ENCODE results near the gene MEAK7.

The MEAK7 gene

DNA sequence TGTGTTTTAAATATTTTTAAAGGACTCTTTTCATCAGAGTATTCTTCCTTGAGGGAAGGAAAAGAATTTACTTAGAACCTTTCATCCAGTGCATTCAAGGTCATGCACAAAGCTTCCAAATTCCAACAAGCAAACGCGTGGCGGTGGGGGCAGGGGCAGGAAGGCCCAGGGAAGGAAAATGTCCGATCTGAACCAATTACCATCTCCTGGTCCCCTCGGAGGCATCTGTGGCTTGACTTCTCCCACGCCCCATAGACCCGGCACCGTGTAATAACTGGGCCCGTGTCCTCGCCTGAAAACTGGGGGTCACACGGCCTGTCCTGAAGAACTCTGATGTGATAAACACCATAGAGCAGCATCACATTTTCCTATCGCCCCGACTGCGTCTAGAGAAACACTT, 18.3 kb downstream of the MEAK7 start:
- no peak for DNase-seq

GRCh38 chr16:84485255-84486010, 19.0 kb downstream of the MEAK7 start:
- no peak for DNase-seq

DNA sequence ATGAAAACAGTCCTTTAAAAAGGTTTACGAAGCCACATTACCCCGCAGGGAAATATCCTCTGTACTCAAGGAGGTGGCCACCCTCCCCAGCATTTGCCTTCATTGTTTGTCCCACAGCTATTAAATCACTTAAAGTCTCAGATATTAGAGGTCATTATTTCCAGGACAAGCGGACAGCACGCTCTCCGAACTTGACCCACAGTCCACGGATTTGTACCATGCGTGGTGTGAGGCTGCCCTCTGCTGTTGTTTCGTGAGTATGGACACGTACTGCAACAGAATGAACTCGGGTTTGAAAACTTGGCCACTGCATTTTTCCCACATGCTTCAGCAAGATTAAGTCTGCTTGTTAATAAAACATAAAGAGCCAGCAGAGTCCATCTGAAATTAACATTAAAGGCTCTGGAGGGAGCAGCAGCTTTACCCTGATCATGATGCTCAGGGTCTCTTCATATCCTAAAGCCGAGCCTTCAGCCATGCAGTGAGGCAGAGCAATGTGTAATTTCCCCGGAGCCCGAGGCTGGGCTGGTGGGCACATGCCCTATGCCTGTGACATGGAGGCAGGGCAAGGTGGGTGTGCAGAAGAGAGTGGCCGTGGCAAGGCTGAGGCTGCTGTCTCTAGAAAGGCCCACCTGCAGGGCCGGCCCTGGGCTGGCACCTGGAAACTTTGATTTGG, 19.7 kb downstream of the MEAK7 start:
- DNase-seq: no peak

DNA sequence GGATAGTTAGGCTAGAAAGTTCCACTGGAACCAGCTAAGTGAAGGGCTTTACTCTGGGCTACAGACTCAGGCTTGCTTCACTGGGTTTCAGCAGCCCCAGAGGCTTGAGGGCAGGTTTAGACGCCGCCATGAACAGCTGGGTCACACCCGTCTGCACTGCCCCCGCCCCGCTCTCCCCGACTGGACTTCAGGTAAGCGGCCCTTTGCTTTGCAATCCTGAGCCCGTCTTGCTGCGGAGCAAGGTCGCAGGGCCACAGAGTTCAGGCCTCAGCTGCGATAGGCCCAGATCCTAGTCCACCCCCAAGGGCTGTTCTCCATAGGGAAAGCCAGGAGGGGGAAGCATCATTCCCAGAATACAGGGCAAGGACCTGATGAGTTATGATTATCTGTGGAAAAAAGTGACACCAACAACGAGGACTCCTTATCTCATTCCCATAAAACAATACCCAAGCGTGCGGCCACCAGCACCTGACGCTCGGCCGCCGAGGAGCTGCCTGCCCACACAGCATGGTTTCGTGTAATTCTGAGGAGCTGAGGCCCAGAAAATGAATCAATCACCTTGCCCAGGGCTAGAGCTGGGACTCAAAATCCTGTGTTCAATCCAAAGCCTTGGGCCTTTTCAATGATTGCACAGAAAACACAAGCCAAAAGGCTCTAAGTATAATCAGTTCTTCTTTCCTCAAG, 20.4 kb downstream of the MEAK7 start:
- DNase-seq: no peak

GRCh38 chr16:84482951-84483881, 21.2 kb downstream of the MEAK7 start:
- no peak for DNase-seq

DNA sequence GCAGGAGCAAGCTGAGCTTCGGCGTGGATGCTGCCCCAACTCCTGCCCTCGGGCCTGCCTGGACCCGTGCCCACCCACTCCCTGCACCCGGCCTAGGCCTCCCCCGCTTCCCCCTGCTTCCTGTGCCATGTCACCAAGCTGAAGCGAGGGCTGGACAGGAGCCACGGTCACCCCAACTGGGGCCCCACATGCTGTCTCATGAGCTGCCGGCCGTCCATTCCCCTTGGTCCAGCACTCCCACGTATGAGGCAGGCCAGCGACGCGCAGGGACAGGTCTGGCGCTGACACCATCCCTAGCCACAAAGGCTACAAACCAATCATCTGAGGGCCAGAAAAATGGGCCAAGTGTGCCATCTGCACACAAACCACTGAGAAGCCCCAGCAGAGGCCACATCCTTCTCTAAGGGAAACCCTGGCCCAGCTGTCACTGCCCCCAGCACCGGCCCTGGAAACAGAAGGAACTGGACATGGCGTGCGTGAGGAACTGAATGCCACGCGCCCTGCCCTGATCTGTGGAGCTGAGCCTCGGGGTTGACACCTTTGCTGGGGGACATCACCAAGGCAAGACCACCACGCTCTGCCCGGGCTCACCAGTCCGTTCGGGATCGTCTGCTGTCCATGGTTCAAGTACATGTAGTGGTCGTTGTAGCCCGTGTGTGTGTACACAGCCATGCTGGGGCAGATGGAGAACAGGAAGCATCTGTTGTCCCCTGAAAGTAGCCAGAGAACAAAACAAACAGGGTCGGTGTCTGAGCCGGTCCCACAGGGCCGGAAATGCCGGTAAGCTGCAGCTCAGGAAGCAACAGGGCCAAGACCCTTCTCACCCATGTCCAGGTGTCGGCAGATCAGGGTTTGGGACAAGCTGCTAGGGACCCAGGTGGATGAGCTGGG, 22.2 kb downstream of the MEAK7 start:
- DNase-seq: no peak

GRCh38 chr16:84481051-84481735, 23.3 kb downstream of the MEAK7 start:
- no peak for DNase-seq

- DNase-seq: no peak
These were observed 24.6 kb downstream of the MEAK7 start for GRCh38 chr16:84479716-84480450.

GRCh38 chr16:84478172-84478947, 26.1 kb downstream of the MEAK7 start:
- no peak for DNase-seq

DNA sequence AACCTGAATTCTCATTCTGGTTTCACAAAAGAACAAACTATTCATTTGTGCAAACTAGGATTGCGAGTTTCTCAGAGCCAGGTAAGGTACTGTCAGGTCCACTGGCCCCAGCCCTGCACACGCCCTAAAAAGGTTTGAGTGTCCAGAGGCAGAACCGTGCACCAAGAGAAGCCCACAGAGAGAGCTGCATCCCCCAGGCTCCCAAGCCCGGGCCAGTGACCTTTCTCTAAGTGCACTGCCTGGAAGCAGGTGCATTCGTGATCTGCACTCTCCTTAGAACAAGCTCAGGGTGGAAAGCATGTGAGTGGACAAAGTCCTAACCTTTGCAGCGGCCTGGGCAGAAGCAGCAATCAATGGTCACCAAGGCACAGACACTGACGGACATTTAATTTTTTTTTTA, 26.8 kb downstream of the MEAK7 start:
- DNase-seq: no peak

DNA sequence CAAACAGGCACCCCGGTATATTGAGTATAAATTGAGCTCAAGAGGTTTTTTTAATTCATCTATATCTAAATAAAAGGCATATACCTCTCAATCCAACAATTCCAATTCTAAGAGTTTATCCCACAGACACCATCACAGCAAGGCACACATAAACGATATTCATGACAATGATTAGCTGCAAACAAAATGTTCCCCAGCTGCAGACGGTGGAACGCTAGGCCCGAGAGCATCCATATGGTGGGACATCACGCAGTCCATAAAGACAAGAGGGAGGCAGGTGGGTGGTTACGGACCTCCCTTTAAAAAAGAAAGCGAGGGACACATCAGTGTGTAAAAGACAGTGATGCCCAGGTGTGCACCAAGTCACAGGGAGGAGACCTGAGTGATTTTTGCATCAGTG, 28.1 kb downstream of the MEAK7 start:
- no peak for DNase-seq

DNA sequence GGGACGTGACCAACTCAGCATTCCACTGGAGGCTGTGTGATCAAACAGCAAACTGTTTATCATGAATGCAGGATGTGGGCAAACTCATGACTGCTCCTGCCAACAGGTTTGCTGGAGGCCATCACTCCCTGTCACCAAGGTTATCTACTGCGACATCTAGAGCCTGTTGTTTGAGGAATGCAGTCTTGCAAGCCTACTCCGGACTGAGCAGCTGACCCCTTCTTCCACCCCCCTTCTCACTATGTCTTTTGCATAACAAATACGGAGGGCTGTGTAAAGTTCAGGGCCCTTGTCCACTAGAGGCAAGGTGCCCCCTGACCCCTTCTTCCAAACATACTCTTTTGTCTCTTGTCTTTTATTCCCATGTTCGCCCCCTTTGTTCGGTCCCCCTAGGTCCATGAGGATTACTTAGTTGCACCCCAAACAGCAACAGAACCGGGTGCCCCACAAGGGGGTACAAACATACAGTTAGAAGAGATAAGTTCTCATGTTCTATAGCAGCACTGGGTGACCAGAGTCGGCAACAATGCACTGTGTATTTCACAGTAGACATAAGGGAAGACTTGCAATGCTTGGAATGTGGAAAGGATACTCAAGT, 28.7 kb downstream of the MEAK7 start:
- no peak for DNase-seq

DNA sequence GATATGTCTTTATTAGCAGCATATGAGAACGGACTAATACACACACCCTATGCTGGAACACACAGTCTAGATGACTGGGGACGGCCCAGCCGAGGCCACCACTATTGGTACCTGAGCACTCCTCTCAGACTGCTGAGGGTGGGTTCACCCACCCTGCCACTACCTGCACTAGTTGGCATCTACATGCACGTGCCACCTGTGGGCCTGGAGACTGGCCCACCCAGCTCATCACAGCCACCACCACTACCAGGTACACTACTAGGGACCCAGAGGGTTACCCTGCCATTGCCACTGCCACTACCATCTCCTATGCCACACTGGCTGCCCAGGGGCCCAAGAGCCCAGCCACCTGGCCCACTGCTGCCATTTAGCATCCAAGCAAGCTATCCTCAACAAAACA, 32.5 kb downstream of the MEAK7 start:
- DNase-seq: no peak

- DNase-seq: no peak
These were observed 33.1 kb downstream of the MEAK7 start for GRCh38 chr16:84471316-84471715.

DNA sequence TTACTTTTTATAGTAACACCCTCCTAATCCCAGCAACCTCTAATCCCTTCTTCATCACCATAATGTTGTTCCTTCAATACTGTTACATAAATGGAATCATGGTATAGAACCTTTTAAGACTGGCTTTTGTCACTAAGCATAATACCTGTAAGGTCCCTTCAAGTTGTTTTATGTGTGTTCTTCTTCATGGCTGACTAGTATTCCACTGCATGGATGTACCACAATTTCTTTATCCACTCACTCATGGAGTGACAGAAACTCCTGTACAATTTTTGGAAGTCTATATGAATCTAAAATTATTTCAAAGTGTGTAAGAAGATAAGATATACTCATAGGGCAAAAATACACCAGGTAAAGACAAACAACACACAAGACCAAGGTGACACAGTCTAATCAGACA, 36.8 kb downstream of the MEAK7 start:
- no peak for DNase-seq

DNA sequence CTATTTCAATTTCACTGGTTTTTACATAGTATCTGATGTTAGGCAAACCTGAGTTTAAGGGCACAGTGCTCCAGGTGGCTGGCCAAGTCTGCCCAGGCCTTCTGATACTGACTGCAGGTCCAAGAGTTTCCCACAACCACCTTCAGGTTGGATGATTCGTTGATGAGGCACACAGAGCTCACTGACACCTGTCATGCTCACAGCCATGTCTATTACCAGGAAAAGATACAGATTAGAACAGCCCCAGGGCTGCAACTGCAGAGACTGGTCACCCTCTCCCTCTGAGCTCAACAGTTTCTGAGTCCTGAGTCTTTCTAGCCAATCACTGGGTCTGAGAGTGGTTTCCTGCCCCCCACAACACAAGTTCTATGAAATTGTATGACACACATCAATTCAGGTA, 37.2 kb downstream of the MEAK7 start:
- DNase-seq: no peak

DNA sequence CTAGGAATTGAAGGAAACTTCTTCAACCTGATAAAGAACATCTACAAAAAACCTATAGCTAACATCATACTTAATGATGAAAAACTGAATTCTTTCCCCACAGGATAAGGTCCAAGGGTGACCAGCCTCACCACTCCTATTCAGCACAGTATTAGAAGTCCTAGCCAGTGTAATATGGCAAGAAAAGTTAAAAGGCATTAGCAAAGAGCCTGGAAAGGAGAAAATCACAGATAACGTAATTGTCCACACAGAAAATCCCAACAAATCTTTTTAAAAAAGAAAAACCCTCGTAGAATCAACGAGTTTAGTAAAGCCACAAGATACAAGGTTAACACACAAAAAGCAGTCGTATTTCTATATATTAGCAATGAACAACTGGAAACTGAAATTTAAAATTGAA, 37.8 kb downstream of the MEAK7 start:
- no peak for DNase-seq

DNA sequence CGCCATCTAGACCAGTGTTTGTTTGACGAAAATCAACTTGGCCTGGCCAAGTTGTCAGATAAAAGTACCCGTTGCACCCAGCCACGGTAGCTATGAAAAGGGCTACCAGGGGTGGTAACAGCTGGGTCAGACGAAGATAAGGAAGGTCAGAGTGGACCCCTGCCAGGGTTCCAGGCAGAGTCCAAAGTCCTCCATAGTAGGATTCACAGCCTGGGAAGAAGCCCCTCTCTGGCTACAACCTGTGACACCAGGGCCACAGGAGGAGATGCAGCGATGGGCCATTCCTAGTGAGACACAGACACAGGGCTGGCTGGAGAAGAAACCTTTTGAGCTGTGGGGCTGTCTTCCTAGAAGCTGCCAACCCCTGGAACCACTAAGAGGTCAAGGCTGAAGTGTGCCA, 39.3 kb downstream of the MEAK7 start:
- no peak for DNase-seq

DNA sequence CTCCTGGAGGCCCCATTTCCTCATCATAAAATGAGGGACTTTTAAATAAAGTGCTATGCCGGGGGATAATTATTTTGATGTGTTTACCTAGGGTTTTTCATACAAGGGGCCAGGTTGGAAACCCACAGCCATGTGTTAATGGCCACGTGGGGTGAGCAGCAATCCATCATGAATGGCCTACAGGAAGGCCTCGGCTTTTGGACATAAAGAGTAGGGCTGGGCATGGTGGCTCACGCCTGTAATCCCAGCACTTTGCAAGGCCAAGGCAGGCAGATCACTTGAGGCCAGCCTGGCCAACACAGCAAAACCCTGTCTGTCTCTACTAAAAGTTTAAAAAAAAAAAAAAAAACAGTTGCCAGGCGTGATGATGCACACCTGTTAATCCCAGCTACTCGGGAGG, 40.3 kb downstream of the MEAK7 start:
- no peak for DNase-seq

Measured in T-helper 9 cell (primary cell).